Esophagus muscularis mucosa (tissue), 3 donors: ENCODE data around the gene CD2AP.

Experiments used
- POLR2AphosphoS5 ChIP-seq, 2 donors: sonication (generic); formaldehyde crosslinking; IDR thresholded peaks; one replicate each; pipeline ENCODE4 v1.6.1; 2017; ENCODE audit warnings: antibody characterized with exemption in 2 of 2
- TF ChIP-seq, protein P1 (sequence below), 3 experiments: fragments of 200-600 bp in 2 of 3; fragments of 450-650 bp in 1 of 3; sonication (generic) in 2 of 3; IDR thresholded peaks; one replicate each; pipeline ENCODE4 v1.5.1; 2017 to 2019; ENCODE audit warnings: antibody characterized with exemption in 3 of 3, mild to moderate bottlenecking in 2 of 3, moderate library complexity in 1 of 3

DNA sequence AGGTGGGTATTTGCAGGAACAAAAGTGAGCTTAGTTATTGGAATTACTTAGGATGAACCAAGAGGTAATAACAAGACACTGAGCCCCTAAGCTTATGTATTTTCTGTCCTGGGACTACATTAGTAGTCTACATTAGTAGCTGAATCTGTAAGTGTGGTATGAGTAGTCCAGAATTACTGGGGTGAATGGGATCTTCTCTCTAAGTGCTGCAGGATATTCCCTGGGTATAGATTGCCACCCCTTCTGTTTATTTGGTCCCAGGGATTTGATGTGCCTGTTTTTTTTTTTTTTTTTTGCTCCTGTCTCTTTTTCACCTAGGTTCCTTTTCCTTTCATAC lies 5.9 kb downstream of the CD2AP start:
- TF ChIP-seq, protein P1, sequence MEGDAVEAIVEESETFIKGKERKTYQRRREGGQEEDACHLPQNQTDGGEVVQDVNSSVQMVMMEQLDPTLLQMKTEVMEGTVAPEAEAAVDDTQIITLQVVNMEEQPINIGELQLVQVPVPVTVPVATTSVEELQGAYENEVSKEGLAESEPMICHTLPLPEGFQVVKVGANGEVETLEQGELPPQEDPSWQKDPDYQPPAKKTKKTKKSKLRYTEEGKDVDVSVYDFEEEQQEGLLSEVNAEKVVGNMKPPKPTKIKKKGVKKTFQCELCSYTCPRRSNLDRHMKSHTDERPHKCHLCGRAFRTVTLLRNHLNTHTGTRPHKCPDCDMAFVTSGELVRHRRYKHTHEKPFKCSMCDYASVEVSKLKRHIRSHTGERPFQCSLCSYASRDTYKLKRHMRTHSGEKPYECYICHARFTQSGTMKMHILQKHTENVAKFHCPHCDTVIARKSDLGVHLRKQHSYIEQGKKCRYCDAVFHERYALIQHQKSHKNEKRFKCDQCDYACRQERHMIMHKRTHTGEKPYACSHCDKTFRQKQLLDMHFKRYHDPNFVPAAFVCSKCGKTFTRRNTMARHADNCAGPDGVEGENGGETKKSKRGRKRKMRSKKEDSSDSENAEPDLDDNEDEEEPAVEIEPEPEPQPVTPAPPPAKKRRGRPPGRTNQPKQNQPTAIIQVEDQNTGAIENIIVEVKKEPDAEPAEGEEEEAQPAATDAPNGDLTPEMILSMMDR (IDR thresholded peaks at IDR 0.05), result no peak
- TF ChIP-seq POLR2AphosphoS5 (IDR thresholded peaks at IDR 0.05), result no peak
